Activated CD8-positive, alpha-beta memory T cell treated with anti-CD3 and anti-CD28 coated beads for 4 hours (primary cell): ENCODE results near the gene SACS.

Experiments used
- DNase-seq, 2 donors: peaks; one replicate each; pipeline ENCODE4 v3.0.0-alpha.2; 2020; ENCODE audit warnings: low read depth in 2 of 2

The SACS gene

GRCh38 chr13:23367907-23368306 is 65.6 kb downstream of the SACS start:
- no peak for DNase-seq

- DNase-seq = no peak
Measured at GRCh38 chr13:23365652-23366051, 67.8 kb downstream of the SACS start.

GRCh38 chr13:23359882-23360281 is 73.6 kb downstream of the SACS start:
- DNase-seq = no peak

DNA sequence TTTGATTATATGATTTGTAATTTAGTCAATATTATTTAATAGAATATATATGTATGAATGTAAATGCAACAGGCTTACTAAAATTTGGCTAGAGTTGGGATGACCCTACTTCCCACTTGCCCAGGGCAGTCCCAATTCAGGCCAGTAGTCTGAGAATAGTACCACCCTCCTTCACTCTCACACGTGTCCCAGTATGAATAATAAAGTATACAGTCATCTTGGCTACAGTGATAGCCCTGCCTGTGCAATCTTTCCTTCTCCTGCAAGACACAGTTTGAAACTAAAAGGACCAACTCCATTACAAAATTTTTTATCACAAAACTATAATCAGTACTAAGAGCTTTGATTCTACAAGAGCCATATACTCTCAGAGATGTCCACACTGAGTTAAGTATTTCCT is 76.2 kb downstream of the SACS start:
- DNase-seq = no peak

GRCh38 chr13:23356368-23356767 is 77.1 kb downstream of the SACS start:
- no peak for DNase-seq

DNA sequence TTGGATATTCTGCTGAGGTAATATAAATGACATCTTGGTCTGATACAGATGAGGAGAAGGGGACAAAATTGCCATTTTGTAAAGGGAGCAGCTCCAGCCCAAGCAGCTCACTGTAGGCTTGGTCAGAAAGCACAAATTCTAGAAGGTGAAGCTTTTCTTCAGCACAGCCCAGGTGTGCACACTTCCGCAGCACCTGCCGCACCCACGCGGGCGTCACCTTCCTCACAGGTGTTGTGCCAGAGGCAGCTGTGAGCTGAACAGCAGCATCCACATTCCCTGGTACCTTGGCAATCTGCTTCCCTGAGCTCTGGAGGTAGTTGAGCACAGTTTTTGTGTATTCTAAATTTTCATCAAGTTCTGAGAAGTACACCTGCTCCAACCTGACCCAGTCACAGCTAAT is 79.0 kb downstream of the SACS start:
- DNase-seq = no peak

DNA sequence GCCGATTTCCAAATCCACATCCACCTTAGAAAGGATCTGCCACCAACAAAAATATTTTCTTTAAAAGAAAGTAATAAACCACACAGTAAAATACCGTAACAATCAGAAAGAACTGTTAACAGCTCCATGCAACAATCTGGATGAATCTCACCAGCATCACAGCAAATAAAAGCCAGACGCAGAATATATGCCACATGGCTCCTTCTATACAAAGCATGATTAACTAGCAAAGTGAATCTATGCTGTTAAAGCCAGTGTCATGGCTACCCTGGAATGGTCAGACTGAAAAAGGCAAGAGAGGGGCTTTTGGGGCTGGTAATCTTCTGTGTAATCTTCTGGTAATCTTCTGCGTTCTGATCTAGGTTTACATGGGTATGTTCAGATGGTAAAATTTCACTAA is 81.3 kb downstream of the SACS start:
- no peak for DNase-seq

DNA sequence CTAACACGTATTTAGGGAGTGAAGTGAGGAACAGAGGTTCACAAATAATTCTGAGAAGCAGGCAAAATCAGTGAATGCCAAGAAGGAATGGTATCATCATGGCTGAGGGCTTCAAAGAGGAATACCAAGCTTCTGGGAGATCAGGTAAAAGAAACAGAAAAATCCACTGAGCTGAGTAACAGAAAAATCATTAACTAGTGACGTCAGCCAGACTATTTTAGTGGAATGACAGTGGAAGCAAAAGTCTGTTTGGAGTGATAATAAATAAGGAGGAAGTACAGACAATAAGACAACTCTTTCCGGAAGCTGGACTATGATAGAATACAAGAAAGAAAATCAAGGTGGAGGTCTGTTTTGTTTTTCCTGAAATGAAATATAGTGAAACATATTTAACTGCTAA is 83.5 kb downstream of the SACS start:
- no peak for DNase-seq

DNA sequence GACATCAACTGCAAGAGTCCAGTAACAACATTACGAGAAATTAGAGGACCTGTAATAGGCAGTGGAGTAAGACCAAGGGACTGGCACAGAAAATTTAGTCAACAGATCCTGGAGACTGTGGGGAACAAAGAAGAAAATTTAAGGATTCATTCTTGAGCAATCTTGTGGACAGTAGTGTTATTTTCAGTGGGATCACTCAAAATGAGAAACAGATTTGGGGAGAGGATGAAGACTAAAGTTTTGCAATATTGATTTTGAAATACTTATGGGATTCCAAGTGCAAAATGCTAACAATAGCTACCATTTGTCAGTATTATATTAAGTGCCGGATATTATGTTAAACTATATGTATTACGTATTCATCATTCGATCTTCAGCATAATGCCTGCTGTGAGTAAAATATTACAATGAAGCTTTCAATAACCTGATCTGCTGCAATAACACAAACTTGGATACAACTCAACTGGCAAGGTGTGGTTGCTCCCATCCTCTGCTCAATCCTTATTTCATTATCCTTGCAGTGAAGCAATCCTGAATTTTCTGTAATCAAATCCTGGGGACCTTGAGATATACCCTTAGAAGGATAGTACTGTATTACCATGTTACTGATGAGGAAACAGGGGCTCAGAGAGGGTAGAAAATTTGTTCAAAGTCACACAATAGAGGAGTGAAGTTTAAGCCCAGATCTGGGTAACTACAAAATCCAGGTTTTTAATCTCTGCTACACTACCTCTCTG is 84.2 kb downstream of the SACS start:
- no peak for DNase-seq

GRCh38 chr13:23348262-23349127 is 85.0 kb downstream of the SACS start:
- DNase-seq = no peak

- no peak for DNase-seq
Measured at GRCh38 chr13:23347601-23348000, 85.9 kb downstream of the SACS start.

DNA sequence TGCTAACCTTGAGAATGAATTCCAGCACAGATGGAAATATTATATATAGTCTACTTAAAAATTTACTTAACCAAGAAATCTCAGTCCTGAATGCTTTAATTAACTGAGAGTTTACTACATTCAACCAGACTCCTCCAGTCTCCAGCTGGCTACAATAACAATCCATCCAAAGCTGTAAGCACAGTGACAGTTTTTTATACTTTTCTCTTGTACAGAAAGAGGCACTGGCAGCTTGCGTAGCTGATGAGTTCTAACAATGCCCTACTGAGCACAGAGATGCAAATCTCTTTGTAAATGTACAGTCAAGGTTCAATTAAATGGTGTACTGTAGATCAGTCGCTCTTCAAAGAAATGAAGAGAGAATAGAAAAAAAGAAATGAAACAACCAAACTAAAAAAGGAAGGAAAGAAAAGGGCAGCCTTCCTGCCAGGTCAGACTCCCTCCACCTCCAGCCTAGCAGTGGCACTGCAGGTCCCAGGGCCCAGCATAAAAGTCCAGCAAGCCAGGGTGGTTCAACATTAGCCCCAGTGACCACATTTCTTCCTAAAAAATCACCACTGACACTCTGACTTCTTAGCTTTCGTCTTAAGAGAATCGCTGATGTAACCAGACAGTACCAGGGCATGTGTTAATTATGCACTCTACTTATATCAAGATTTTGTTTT is 88.4 kb downstream of the SACS start:
- DNase-seq = no peak

GRCh38 chr13:23339225-23339624 is 94.3 kb downstream of the SACS start:
- DNase-seq = no peak

- DNase-seq = no peak
Measured at GRCh38 chr13:23330356-23330755, 103.1 kb downstream of the SACS start.

DNA sequence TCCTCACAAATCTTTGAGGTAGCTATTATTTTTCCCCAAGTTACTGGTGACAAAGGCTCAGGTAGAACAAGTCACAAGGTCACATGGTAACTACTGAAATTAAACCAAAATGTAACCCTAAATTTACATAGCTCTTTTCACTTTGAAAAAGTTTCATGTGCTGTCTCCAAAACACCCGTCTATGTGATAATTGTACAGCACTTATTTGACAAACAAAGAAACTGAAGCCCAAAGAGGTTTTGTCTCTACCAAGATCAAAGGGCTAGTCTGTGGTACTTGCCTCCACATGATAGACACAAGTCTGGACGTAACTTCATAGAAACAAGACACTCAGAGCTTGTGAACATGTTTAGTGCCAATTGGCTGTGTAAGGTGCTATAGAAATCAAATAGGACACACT is 108.3 kb downstream of the SACS start:
- DNase-seq = no peak

GRCh38 chr13:23323946-23324709 is 109.4 kb downstream of the SACS start:
- DNase-seq = no peak

GRCh38 chr13:23322353-23323336 is 110.9 kb downstream of the SACS start:
- no peak for DNase-seq

DNA sequence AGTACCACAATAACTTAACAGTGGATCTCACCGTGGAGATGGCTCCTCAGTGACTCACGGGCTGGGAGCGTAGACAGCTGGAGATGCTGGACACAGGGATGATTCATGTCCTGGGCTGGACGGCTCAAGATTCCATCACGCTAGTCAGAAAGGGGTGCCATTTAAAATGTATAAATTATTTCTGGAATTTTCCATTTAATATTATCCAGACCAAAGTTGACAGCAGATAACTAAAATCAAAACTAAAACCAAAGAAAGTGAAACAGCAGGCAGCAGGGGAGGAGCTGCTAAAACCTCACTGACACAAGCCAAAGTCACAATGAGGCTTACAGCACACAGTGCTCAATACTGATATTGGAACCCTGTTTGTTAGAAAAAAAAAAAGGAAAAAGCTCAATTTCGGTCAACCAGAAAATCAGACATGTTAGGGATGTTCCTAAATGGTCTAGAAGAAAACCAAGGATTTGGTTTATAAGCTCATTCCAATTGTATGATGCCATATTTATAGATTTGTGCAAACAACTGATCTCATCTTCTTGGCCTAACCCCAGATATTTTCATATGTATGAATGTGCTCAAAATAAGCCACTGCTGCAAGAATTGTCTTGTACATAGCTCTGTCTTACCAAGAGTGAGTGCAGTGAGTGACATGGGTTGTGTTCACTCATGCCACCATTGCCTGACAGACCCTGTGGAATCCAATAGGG is 111.8 kb downstream of the SACS start:
- DNase-seq = no peak

DNA sequence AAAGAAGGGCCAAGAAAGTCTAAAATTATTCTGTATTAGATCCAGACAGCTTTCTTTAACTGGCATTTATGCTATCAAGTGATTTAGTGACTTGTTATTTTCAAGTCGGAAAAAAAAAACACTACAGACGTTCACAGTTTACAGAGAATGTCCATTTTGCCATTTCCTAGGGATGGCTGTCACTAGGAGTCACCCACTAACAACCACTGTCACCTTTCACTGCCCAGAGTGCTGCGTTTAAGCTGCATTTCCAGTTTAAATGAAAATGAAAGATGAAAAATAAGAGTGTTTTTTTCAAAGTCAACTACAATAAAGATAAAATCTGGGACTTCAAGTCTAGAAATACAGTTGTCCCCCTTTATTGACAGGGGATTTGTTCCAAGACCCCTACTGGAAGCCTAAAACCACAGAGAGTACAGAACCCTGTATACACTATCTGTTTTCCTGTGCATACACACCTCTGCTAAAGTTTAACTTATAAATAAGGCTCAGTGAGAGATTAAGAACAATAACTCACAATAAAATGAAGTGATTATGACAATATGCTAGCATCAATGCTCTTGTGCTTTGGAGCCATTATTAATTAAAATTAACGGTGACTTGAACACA is 112.5 kb downstream of the SACS start:
- no peak for DNase-seq

DNA sequence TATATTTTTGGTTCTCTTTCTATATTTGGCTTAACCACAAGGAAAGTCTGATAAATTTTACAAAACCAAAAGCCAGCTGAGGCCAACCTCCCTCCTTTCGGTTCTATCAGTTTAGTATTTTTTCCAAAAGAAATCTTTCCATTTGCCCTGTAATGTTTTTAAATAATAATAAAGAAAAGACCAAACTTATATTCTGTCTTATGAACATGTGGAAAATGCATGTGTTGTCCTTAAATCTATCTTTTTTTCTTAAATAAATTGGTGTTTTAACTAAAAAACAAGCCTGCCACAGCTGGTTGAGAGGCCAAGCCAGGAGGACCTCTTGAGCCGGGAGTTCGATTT is 113.6 kb downstream of the SACS start:
- no peak for DNase-seq
